ENCODE measurements around the gene MYPN. TPM values are rescaled to one million over a fixed set of nuclear protein-coding genes. Genes with fewer than 3 reads are reported as not detected.

Gene MYPN
- total RNA-seq, 2 donors from 2014 or later = 0.07 to 0.27 TPM

GRCh38 chr10:68080853-68081431, 28.3 kb upstream of the MYPN start:
- no peaks in the 10 kb centered on the region for H3K27me3 ChIP-seq
- H3K9ac ChIP-seq (ENCODE audit: low read depth in 2 of 2, low read length in 2 of 2) = no peak overlapping the region
- DNase-seq = no peak
- TF ChIP-seq CTCF (IDR thresholded peaks at IDR 0.05) = no peak
- H3K36me3 ChIP-seq = no peaks in the 10 kb centered on the region
- H3K9me3 ChIP-seq = no peaks in the 10 kb centered on the region
- intact Hi-C loops (cut with DNase I) = loop anchor here (2.0 kb wide), 1 partner anchor 76 kb away; no protein-coding TSS in a partner anchor
- H3K4me1 ChIP-seq = no peaks in the 10 kb centered on the region
- no peak overlapping the region for H3K4me3 ChIP-seq
- H3K27ac ChIP-seq = no peak overlapping the region

GRCh38 chr10:68081916-68082315, 27.4 kb upstream of the MYPN start:
- no peak overlapping the region for H3K4me3 ChIP-seq
- H3K4me1 ChIP-seq = no peaks in the 10 kb centered on the region
- H3K27ac ChIP-seq = no peak overlapping the region
- TF ChIP-seq CTCF (IDR thresholded peaks at IDR 0.05) = no peak
- intact Hi-C loops (cut with DNase I) = loop anchor here (2.0 kb wide), 1 partner anchor 75 kb away; no protein-coding TSS in a partner anchor
- H3K36me3 ChIP-seq = no peaks in the 10 kb centered on the region
- H3K9ac ChIP-seq (ENCODE audit: low read depth in 2 of 2, low read length in 2 of 2) = no peak overlapping the region
- H3K27me3 ChIP-seq = no peaks in the 10 kb centered on the region
- no peak for DNase-seq
- no peaks in the 10 kb centered on the region for H3K9me3 ChIP-seq

- no peak for DNase-seq
- Histone ChIP-seq H3K36me3 (no peaks in the 10 kb centered on the region), H3K4me3 (no peak overlapping the region), H3K9ac (ENCODE audit: low read depth in 2 of 2, low read length in 2 of 2) (no peak overlapping the region), H3K27ac (no peak overlapping the region), H3K27me3 (no peaks in the 10 kb centered on the region), H3K9me3 (no peaks in the 10 kb centered on the region), H3K4me1 (no peaks in the 10 kb centered on the region)
- TF ChIP-seq CTCF (IDR thresholded peaks at IDR 0.05) = no peak
- intact Hi-C loops (cut with DNase I) = no loop called here
These were observed 26.4 kb upstream of the MYPN start for GRCh38 chr10:68082872-68083271.

- no peak overlapping the region for H3K9ac ChIP-seq (ENCODE audit: low read depth in 2 of 2, low read length in 2 of 2)
- DNase-seq = no peak
- no peak for TF ChIP-seq CTCF (IDR thresholded peaks at IDR 0.05)
- no peaks in the 10 kb centered on the region for H3K27me3 ChIP-seq
- no peaks in the 10 kb centered on the region for H3K4me1 ChIP-seq
- intact Hi-C loops (cut with DNase I) = no loop called here
- H3K9me3 ChIP-seq = no peaks in the 10 kb centered on the region
- no peak overlapping the region for H3K4me3 ChIP-seq
- H3K27ac ChIP-seq = no peak overlapping the region
- H3K36me3 ChIP-seq = no peaks in the 10 kb centered on the region
These were observed 25.3 kb upstream of the MYPN start for GRCh38 chr10:68083953-68084352.

GRCh38 chr10:68084469-68084868, 24.8 kb upstream of the MYPN start:
- no peak overlapping the region for H3K4me3 ChIP-seq
- DNase-seq = no peak
- no peak for TF ChIP-seq CTCF (IDR thresholded peaks at IDR 0.05)
- H3K27me3 ChIP-seq = no peaks in the 10 kb centered on the region
- no peaks in the 10 kb centered on the region for H3K4me1 ChIP-seq
- no peaks in the 10 kb centered on the region for H3K36me3 ChIP-seq
- intact Hi-C loops (cut with DNase I) = no loop called here
- no peak overlapping the region for H3K27ac ChIP-seq
- H3K9ac ChIP-seq (ENCODE audit: low read depth in 2 of 2, low read length in 2 of 2) = no peak overlapping the region
- H3K9me3 ChIP-seq = no peaks in the 10 kb centered on the region

Data from colonic mucosa (tissue), 4 donors.